ENCODE results near the gene PIK3R2. TPM values are rescaled to one million over a fixed set of nuclear protein-coding genes. Genes with fewer than 3 reads are reported as not detected.
A peak's percentile ranks its signal among the peaks of the same experiment; 100 is the strongest.

PIK3R2 gene
- total and polyA plus RNA-seq, 2 of the 13 experiments (the other 11 are each of a cell fraction or from before 2014, with no cell fraction given): 18.6 to 25.3 TPM

DNA sequence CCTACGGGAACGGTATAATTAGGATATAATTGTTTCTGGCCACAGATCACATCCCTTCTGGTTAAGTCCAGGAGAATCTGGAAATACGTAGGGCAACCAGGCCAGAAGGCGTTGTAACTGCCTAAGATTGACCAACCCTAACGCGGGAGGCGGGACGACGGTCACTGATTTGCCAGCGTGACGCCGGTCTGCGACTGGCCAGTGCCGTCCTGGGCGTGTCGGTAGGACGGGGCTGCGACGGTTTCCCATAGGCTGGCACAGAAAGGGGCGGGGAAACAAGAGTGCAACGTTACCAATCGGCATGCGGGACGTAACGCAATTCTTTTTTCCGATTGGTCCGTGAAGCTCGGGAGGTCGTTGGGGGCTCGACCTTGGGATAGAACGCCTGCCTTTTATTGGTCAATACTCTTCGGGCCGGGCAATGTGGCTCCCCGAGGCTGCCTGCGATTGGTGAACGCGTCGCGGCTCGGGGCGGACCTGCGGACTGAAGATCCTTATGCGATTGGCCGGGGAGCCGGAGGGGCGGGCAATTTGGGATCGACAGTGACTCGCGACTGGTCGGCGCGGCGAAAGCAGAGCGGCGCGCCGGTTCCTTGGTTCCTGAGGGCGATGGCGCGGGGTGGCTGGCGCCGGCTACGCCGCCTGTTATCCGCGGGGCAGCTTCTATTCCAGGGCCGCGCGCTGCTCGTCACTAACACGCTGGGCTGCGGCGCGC lies 39.9 kb downstream of the PIK3R2 start, which contains the start of gene MPV17L2 (continued):
- TF ChIP-seq, protein P1, sequence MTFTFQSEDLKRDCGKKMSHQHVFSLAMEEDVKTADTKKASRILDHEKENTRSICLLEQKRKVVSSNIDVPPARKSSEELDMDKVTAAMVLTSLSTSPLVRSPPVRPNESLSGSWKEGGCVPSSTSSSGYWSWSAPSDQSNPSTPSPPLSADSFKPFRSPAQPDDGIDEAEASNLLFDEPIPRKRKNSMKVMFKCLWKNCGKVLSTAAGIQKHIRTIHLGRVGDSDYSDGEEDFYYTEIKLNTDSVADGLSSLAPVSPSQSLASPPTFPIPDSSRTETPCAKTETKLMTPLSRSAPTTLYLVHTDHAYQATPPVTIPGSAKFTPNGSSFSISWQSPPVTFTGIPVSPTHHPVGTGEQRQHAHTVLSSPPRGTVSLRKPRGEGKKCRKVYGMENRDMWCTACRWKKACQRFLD (CRISPR knock-in tag; IDR thresholded peaks at IDR 0.05; ENCODE audit: borderline replicate concordance): no peak
- TF ChIP-seq, protein P2, sequence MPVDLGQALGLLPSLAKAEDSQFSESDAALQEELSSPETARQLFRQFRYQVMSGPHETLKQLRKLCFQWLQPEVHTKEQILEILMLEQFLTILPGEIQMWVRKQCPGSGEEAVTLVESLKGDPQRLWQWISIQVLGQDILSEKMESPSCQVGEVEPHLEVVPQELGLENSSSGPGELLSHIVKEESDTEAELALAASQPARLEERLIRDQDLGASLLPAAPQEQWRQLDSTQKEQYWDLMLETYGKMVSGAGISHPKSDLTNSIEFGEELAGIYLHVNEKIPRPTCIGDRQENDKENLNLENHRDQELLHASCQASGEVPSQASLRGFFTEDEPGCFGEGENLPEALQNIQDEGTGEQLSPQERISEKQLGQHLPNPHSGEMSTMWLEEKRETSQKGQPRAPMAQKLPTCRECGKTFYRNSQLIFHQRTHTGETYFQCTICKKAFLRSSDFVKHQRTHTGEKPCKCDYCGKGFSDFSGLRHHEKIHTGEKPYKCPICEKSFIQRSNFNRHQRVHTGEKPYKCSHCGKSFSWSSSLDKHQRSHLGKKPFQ (CRISPR knock-in tag; IDR thresholded peaks at IDR 0.05; ENCODE audit: insufficient replicate concordance): no peak
- no peak for TF ChIP-seq CCDC6 (CRISPR knock-in tag; IDR thresholded peaks at IDR 0.05)
- TF ChIP-seq KLF6 (CRISPR knock-in tag; IDR thresholded peaks at IDR 0.05): no peak
- no peak for TF ChIP-seq MTA3 (CRISPR knock-in tag; IDR thresholded peaks at IDR 0.05)
- no peak for TF ChIP-seq ZNF567 (CRISPR knock-in tag; IDR thresholded peaks at IDR 0.05; ENCODE audit: borderline replicate concordance)
- TF ChIP-seq SOX13 (IDR thresholded peaks at IDR 0.05): no peak
- 0 out of 4 replicates have a peak, but pooled peaks of 1 of the 2 experiments have one; percentile 16 for TF ChIP-seq SOX13 (CRISPR knock-in tag; conservative IDR thresholded peaks at IDR 0.05 in 1 of 2, IDR thresholded peaks at IDR 0.05 in 1 of 2)
- TF ChIP-seq NCOA2 (CRISPR knock-in tag; IDR thresholded peaks at IDR 0.05): no peak
- TF ChIP-seq ATF7-NPFF (CRISPR knock-in tag; IDR thresholded peaks at IDR 0.05; ENCODE audit: low read depth): no peak
- TF ChIP-seq, protein P3, sequence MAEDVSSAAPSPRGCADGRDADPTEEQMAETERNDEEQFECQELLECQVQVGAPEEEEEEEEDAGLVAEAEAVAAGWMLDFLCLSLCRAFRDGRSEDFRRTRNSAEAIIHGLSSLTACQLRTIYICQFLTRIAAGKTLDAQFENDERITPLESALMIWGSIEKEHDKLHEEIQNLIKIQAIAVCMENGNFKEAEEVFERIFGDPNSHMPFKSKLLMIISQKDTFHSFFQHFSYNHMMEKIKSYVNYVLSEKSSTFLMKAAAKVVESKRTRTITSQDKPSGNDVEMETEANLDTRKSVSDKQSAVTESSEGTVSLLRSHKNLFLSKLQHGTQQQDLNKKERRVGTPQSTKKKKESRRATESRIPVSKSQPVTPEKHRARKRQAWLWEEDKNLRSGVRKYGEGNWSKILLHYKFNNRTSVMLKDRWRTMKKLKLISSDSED (CRISPR knock-in tag; IDR thresholded peaks at IDR 0.05): no peak
- TF ChIP-seq, protein P4, sequence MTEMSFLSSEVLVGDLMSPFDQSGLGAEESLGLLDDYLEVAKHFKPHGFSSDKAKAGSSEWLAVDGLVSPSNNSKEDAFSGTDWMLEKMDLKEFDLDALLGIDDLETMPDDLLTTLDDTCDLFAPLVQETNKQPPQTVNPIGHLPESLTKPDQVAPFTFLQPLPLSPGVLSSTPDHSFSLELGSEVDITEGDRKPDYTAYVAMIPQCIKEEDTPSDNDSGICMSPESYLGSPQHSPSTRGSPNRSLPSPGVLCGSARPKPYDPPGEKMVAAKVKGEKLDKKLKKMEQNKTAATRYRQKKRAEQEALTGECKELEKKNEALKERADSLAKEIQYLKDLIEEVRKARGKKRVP (CRISPR knock-in tag; IDR thresholded peaks at IDR 0.05): no peak
- no peak for TF ChIP-seq ETV5 (CRISPR knock-in tag; IDR thresholded peaks at IDR 0.05; ENCODE audit: borderline replicate concordance)
- TF ChIP-seq, protein P5, sequence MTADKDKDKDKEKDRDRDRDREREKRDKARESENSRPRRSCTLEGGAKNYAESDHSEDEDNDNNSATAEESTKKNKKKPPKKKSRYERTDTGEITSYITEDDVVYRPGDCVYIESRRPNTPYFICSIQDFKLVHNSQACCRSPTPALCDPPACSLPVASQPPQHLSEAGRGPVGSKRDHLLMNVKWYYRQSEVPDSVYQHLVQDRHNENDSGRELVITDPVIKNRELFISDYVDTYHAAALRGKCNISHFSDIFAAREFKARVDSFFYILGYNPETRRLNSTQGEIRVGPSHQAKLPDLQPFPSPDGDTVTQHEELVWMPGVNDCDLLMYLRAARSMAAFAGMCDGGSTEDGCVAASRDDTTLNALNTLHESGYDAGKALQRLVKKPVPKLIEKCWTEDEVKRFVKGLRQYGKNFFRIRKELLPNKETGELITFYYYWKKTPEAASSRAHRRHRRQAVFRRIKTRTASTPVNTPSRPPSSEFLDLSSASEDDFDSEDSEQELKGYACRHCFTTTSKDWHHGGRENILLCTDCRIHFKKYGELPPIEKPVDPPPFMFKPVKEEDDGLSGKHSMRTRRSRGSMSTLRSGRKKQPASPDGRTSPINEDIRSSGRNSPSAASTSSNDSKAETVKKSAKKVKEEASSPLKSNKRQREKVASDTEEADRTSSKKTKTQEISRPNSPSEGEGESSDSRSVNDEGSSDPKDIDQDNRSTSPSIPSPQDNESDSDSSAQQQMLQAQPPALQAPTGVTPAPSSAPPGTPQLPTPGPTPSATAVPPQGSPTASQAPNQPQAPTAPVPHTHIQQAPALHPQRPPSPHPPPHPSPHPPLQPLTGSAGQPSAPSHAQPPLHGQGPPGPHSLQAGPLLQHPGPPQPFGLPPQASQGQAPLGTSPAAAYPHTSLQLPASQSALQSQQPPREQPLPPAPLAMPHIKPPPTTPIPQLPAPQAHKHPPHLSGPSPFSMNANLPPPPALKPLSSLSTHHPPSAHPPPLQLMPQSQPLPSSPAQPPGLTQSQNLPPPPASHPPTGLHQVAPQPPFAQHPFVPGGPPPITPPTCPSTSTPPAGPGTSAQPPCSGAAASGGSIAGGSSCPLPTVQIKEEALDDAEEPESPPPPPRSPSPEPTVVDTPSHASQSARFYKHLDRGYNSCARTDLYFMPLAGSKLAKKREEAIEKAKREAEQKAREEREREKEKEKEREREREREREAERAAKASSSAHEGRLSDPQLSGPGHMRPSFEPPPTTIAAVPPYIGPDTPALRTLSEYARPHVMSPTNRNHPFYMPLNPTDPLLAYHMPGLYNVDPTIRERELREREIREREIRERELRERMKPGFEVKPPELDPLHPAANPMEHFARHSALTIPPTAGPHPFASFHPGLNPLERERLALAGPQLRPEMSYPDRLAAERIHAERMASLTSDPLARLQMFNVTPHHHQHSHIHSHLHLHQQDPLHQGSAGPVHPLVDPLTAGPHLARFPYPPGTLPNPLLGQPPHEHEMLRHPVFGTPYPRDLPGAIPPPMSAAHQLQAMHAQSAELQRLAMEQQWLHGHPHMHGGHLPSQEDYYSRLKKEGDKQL (CRISPR knock-in tag; IDR thresholded peaks at IDR 0.05; ENCODE audit: low read depth): no peak; the same call in 1 of the 2 replicates
- TF ChIP-seq FOXK1 (CRISPR knock-in tag; IDR thresholded peaks at IDR 0.05; ENCODE audit: borderline replicate concordance, low read depth): peak; percentile 59
- TF ChIP-seq, protein P6, sequence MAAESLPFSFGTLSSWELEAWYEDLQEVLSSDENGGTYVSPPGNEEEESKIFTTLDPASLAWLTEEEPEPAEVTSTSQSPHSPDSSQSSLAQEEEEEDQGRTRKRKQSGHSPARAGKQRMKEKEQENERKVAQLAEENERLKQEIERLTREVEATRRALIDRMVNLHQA (CRISPR knock-in tag; IDR thresholded peaks at IDR 0.05): no peak
- peak; percentile 94 for TF ChIP-seq PHF21A (CRISPR knock-in tag; IDR thresholded peaks at IDR 0.05)
- no peak for TF ChIP-seq ZBTB8A (CRISPR knock-in tag; IDR thresholded peaks at IDR 0.05; ENCODE audit: borderline replicate concordance, low read depth)
